GM18499 (cell line): Measurements from ENCODE around the gene C16orf46.

Experiments
- ATAC-seq: cut with Tn5 transposase; IDR thresholded peaks from one replicate; pipeline ENCODE4 v1.9.1; 2021; ENCODE audit warnings: moderate number of reproducible peaks; ENCODE audit not compliant: insufficient read depth, unreplicated experiment

The C16orf46 gene

GRCh38 chr16:81026429-81026828, 50.6 kb downstream of the C16orf46 start:
- no peak for ATAC-seq

- ATAC-seq = no peak
These were observed 58.5 kb downstream of the C16orf46 start for GRCh38 chr16:81018496-81018895.

GRCh38 chr16:81014672-81015071, 62.4 kb downstream of the C16orf46 start:
- no peak for ATAC-seq

GRCh38 chr16:81012974-81013373, 64.1 kb downstream of the C16orf46 start:
- no peak for ATAC-seq
